HepG2 (cell line): ENCODE data around the gene CKB. TPM values are rescaled to one million over a fixed set of nuclear protein-coding genes. Genes with fewer than 3 reads are reported as not detected.

ENCODE experiments used
- ARID2 ChIP-seq: sonication (generic); formaldehyde crosslinking; IDR thresholded peaks from 2 replicates; pipeline ENCODE4 v1.8.1; 2022; ENCODE audit warnings: mild to moderate bottlenecking, missing genetic modification reagents, borderline replicate concordance
- FLYWCH1 ChIP-seq: sonication (generic); formaldehyde crosslinking; IDR thresholded peaks from 2 replicates; pipeline ENCODE4 v1.8.1; 2023; ENCODE audit warnings: mild to moderate bottlenecking, missing genetic modification reagents
- FOXM1 ChIP-seq: sonication (generic); formaldehyde crosslinking; IDR thresholded peaks from 2 replicates; pipeline ENCODE4 v1.5.0; 2020; ENCODE audit warnings: missing genetic modification reagents
- GZF1 ChIP-seq: sonication (generic); formaldehyde crosslinking; IDR thresholded peaks from 2 replicates; pipeline ENCODE4 v1.5.1; 2020; ENCODE audit warnings: mild to moderate bottlenecking, missing genetic modification reagents
- KMT2B ChIP-seq: IDR thresholded peaks from 2 replicates; pipeline ENCODE4 v1.6.1; 2016; ENCODE audit warnings: missing genetic modification reagents, missing compliant biosample characterization
- MXD3 ChIP-seq: IDR thresholded peaks from 2 replicates; pipeline ENCODE4 v1.6.1; 2016; ENCODE audit warnings: mild to moderate bottlenecking, missing biosample characterization, missing genetic modification reagents
- POLR2AphosphoS2 ChIP-seq: IDR thresholded peaks from 2 replicates; pipeline ENCODE4 v1.6.1; 2011; ENCODE audit warnings: low read depth, low read length, improper control_type of control experiment
- SNAI1 ChIP-seq: sonication (generic); formaldehyde crosslinking; IDR thresholded peaks from 2 replicates; pipeline ENCODE4 v1.5.0; 2020; ENCODE audit warnings: mild to moderate bottlenecking, missing genetic modification reagents, borderline replicate concordance
- TBX2 ChIP-seq: sonication (generic); formaldehyde crosslinking; IDR thresholded peaks from 2 replicates; pipeline ENCODE4 v1.5.0; 2020; ENCODE audit warnings: missing genetic modification reagents, mild to moderate bottlenecking, borderline replicate concordance
- ZBTB33 ChIP-seq: sonication (generic); formaldehyde crosslinking; IDR thresholded peaks from 2 replicates; pipeline ENCODE4 v1.4.0; 2020; ENCODE audit warnings: missing genetic modification reagents
- ZNF329 ChIP-seq: sonication (generic); formaldehyde crosslinking; IDR thresholded peaks from 2 replicates; pipeline ENCODE4 v1.9.0; 2021; ENCODE audit warnings: low read depth, mild to moderate bottlenecking, missing genetic modification reagents
- ZNF501 ChIP-seq: sonication (generic); formaldehyde crosslinking; IDR thresholded peaks from 2 replicates; pipeline ENCODE4 v1.5.1; 2020; ENCODE audit warnings: mild to moderate bottlenecking, moderate library complexity, missing genetic modification reagents
- polyA plus RNA-seq, 8 experiments: library from polyadenylated mRNA; depleted of rRNA in 3 of 8; stranded (reverse) in 7 of 8; unstranded in 1 of 8; fragments of >200 nt; fragmentation: Illumina TruSeq in 4 of 8; extraction: Trizol in 4 of 8; gene quantifications; 2 replicates each; pipeline versions ENCODE4 v1.2.1 to v1.2.3, GENCODE V29; 2011 to 2016; ENCODE audit warnings: low read depth in 4 of 8, missing spikeins in 1 of 8, mixed read lengths in 1 of 8; ENCODE audit not compliant: insufficient read depth in 1 of 8
- total RNA-seq, 5 experiments: library from RNA; depleted of rRNA; stranded (reverse); fragments of >200 nt; fragmentation: Illumina TruSeq; extraction: Trizol; gene quantifications; 2 replicates each; pipeline ENCODE4 v1.2.3, GENCODE V29; 2016; ENCODE audit warnings: low read depth in 1 of 5
- TF ChIP-seq, protein P1 (sequence below): sonication (generic); formaldehyde crosslinking; IDR thresholded peaks from 2 replicates; pipeline ENCODE4 v1.4.0; 2020; ENCODE audit warnings: mild to moderate bottlenecking, missing genetic modification reagents
- TF ChIP-seq, protein P2 (sequence below): sonication (generic); formaldehyde crosslinking; IDR thresholded peaks from 2 replicates; pipeline ENCODE4 v1.4.0; 2020; ENCODE audit warnings: missing genetic modification reagents
- TF ChIP-seq, protein P3 (sequence below): sonication (generic); formaldehyde crosslinking; IDR thresholded peaks from one replicate; pipeline ENCODE4 v1.5.1; 2020; ENCODE audit warnings: mild to moderate bottlenecking, missing genetic modification reagents; ENCODE audit errors: not compliant biosample characterization

Gene CKB
- total and polyA plus RNA-seq, 2 of the 13 experiments (the other 11 are each of a cell fraction or from before 2014, with no cell fraction given): 82.3 to 217 TPM

- no peak for TF ChIP-seq ZBTB33
- no peak for TF ChIP-seq FLYWCH1
- TF ChIP-seq, protein P1, sequence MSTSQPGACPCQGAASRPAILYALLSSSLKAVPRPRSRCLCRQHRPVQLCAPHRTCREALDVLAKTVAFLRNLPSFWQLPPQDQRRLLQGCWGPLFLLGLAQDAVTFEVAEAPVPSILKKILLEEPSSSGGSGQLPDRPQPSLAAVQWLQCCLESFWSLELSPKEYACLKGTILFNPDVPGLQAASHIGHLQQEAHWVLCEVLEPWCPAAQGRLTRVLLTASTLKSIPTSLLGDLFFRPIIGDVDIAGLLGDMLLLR (CRISPR knock-in tag): peak; percentile 87; the same call in 1 of the 2 replicates
- TF ChIP-seq ZNF329 (CRISPR knock-in tag): peak; percentile 59; the same call in 1 of the 2 replicates
- TF ChIP-seq MXD3 (CRISPR knock-in tag): peak; percentile 97
- TF ChIP-seq, protein P2, sequence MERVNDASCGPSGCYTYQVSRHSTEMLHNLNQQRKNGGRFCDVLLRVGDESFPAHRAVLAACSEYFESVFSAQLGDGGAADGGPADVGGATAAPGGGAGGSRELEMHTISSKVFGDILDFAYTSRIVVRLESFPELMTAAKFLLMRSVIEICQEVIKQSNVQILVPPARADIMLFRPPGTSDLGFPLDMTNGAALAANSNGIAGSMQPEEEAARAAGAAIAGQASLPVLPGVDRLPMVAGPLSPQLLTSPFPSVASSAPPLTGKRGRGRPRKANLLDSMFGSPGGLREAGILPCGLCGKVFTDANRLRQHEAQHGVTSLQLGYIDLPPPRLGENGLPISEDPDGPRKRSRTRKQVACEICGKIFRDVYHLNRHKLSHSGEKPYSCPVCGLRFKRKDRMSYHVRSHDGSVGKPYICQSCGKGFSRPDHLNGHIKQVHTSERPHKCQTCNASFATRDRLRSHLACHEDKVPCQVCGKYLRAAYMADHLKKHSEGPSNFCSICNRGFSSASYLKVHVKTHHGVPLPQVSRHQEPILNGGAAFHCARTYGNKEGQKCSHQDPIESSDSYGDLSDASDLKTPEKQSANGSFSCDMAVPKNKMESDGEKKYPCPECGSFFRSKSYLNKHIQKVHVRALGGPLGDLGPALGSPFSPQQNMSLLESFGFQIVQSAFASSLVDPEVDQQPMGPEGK (CRISPR knock-in tag): peak; percentile 51
- 0 out of 2 replicates have a peak, but pooled peaks have one; percentile 57 for TF ChIP-seq POLR2AphosphoS2
- 0 out of 2 replicates have a peak, but pooled peaks have one; percentile 30 for TF ChIP-seq KMT2B
- TF ChIP-seq SNAI1 (CRISPR knock-in tag): peak; percentile 67; the same call in 1 of the 2 replicates
- TF ChIP-seq ARID2 (CRISPR knock-in tag): no peak
- no peak for TF ChIP-seq TBX2 (CRISPR knock-in tag)
- TF ChIP-seq ZNF501 (CRISPR knock-in tag): peak; percentile 61
- TF ChIP-seq, protein P3, sequence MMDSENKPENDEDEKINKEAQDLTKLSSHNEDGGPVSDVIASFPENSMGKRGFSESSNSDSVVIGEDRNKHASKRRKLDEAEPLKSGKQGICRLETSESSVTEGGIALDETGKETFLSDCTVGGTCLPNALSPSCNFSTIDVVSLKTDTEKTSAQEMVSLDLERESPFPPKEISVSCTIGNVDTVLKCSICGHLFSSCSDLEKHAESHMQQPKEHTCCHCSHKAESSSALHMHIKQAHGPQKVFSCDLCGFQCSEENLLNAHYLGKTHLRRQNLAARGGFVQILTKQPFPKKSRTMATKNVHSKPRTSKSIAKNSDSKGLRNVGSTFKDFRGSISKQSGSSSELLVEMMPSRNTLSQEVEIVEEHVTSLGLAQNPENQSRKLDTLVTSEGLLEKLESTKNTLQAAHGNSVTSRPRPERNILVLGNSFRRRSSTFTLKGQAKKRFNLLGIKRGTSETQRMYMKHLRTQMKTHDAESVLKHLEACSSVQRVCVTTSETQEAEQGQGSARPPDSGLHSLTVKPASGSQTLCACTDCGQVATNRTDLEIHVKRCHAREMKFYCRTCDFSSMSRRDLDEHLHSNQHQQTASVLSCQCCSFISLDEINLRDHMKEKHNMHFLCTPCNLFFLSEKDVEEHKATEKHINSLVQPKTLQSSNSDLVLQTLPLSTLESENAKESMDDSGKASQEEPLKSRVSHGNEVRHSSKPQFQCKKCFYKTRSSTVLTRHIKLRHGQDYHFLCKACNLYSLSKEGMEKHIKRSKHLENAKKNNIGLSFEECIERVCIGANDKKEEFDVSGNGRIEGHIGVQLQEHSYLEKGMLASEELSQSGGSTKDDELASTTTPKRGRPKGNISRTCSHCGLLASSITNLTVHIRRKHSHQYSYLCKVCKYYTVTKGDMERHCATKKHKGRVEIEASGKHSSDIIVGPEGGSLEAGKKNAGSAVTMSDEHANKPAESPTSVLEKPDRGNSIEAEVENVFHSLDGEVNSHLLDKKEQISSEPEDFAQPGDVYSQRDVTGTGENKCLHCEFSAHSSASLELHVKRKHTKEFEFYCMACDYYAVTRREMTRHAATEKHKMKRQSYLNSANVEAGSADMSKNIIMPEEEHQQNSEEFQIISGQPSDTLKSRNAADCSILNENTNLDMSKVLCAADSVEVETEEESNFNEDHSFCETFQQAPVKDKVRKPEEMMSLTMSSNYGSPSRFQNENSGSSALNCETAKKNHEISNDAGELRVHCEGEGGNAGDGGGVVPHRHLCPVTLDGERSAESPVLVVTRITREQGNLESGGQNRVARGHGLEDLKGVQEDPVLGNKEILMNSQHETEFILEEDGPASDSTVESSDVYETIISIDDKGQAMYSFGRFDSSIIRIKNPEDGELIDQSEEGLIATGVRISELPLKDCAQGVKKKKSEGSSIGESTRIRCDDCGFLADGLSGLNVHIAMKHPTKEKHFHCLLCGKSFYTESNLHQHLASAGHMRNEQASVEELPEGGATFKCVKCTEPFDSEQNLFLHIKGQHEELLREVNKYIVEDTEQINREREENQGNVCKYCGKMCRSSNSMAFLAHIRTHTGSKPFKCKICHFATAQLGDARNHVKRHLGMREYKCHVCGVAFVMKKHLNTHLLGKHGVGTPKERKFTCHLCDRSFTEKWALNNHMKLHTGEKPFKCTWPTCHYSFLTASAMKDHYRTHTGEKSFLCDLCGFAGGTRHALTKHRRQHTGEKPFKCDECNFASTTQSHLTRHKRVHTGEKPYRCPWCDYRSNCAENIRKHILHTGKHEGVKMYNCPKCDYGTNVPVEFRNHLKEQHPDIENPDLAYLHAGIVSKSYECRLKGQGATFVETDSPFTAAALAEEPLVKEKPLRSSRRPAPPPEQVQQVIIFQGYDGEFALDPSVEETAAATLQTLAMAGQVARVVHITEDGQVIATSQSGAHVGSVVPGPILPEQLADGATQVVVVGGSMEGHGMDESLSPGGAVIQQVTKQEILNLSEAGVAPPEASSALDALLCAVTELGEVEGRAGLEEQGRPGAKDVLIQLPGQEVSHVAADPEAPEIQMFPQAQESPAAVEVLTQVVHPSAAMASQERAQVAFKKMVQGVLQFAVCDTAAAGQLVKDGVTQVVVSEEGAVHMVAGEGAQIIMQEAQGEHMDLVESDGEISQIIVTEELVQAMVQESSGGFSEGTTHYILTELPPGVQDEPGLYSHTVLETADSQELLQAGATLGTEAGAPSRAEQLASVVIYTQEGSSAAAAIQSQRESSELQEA (CRISPR knock-in tag): no peak
- 0 out of 2 replicates have a peak, but pooled peaks have one; percentile 33 for TF ChIP-seq FOXM1 (CRISPR knock-in tag)
- TF ChIP-seq GZF1: peak; percentile 5; the same call in 1 of the 2 replicates
These were observed 6.2 kb upstream of the CKB start, which contains the start of gene TRMT61A (continued) for GRCh38 chr14:103528587-103529382.
